HG02642 (cell line): ENCODE data around the gene RNU6-8.

Source experiments
- ATAC-seq: cut with Tn5 transposase; IDR thresholded peaks from one replicate; pipeline ENCODE4 v1.9.1; 2021; ENCODE audit warnings: mild to moderate bottlenecking; ENCODE audit not compliant: unreplicated experiment, poor library complexity

The RNU6-8 gene

GRCh38 chr14:32166029-32166428 lies 37.0 kb downstream of the RNU6-8 start:
- ATAC-seq = no peak
